Hepatocyte (in vitro differentiated cells): ENCODE results near the gene NHSL1. TPM values are rescaled to one million over a fixed set of nuclear protein-coding genes. Genes with fewer than 3 reads are reported as not detected.

Experiments
- DNase-seq: peaks from one replicate; pipeline ENCODE4 v3.0.0-alpha.2; 2016; ENCODE audit warnings: low spot score
- H2AFZ ChIP-seq: fragments of 200-600 bp; sonication (generic); 2 replicates; pipeline ENCODE4 v1.6.0; 2016; ENCODE audit warnings: antibody characterized with exemption, mild to moderate bottlenecking
- H3K27ac ChIP-seq: fragments of 200-600 bp; sonication (generic); 2 replicates; pipeline ENCODE4 v1.5.1; 2016; ENCODE audit warnings: mild to moderate bottlenecking
- H3K27me3 ChIP-seq: fragments of 200-600 bp; sonication (generic); 2 replicates; pipeline ENCODE4 v1.6.1; 2016
- H3K36me3 ChIP-seq: fragments of 200-600 bp; sonication (generic); replicated peaks from 2 replicates; pipeline ENCODE4 v1.5.1; 2016; ENCODE audit warnings: low read depth; ENCODE audit not compliant: insufficient read depth
- H3K4me1 ChIP-seq: fragments of 200-600 bp; sonication (generic); 2 replicates; pipeline ENCODE4 v1.5.1; 2016; ENCODE audit warnings: mild to moderate bottlenecking, moderate library complexity; ENCODE audit not compliant: insufficient read depth
- H3K4me2 ChIP-seq: fragments of 200-600 bp; sonication (generic); 2 replicates; pipeline ENCODE4 v1.6.0; 2016
- H3K4me3 ChIP-seq: fragments of 200-600 bp; sonication (generic); 2 replicates; pipeline ENCODE4 v1.5.1; 2016; ENCODE audit warnings: mild to moderate bottlenecking
- H3K79me2 ChIP-seq: fragments of 200-600 bp; sonication (generic); 2 replicates; pipeline ENCODE4 v1.6.0; 2017; ENCODE audit warnings: mild to moderate bottlenecking
- H3K9me2 ChIP-seq: fragments of 200-600 bp; sonication (generic); replicated peaks from 2 replicates; pipeline ENCODE4 v1.6.0; 2017; ENCODE audit warnings: mild to moderate bottlenecking; ENCODE audit not compliant: insufficient read depth
- H3K9me3 ChIP-seq: fragments of 200-600 bp; sonication (generic); 2 replicates; pipeline ENCODE4 v1.5.1; 2016; ENCODE audit warnings: low read depth, mild to moderate bottlenecking
- H4K20me1 ChIP-seq: fragments of 200-600 bp; sonication (generic); 2 replicates; pipeline ENCODE4 v1.6.0; 2016; ENCODE audit warnings: mild to moderate bottlenecking; ENCODE audit not compliant: insufficient read depth, poor library complexity, severe bottlenecking
- EZH2 ChIP-seq: fragments of 200-600 bp; sonication (generic); IDR thresholded peaks from 2 replicates; pipeline ENCODE4 v1.6.1; 2016; ENCODE audit warnings: antibody characterized with exemption, mild to moderate bottlenecking, borderline replicate concordance
- EZH2phosphoT487 ChIP-seq: fragments of 200-600 bp; sonication (generic); IDR thresholded peaks from one replicate; pipeline ENCODE4 v1.6.1; 2018; ENCODE audit warnings: antibody characterized with exemption, mild to moderate bottlenecking, low read depth, moderate library complexity; ENCODE audit not compliant: unreplicated experiment, severe bottlenecking
- WGBS: methylation state at CpG from one replicate; pipeline ENCODE4 v1.1.6; 2016; ENCODE audit warnings: low lambda C conversion rate; ENCODE audit errors: missing lambda C conversion rate; 5-methylcytosine and 5-hydroxymethylcytosine counted together
- polyA plus RNA-seq: library from polyadenylated mRNA; unstranded; fragments of >200 nt; fragmentation: Nextera tagmentation; extraction: Ambion mirVana; gene quantifications from 2 replicates; pipeline ENCODE4 v1.2.1, GENCODE V29; 2016
- total RNA-seq: library from RNA; depleted of rRNA; stranded (reverse); fragments of >200 nt; gene quantifications from 2 replicates; pipeline ENCODE4 v1.2.3, GENCODE V29; 2014
- TF ChIP-seq, protein P1 (sequence below): fragments of 200-600 bp; sonication (generic); IDR thresholded peaks from 2 replicates; pipeline ENCODE4 v1.5.1; 2016; ENCODE audit warnings: antibody characterized with exemption, mild to moderate bottlenecking; ENCODE audit not compliant: poor library complexity

NHSL1 gene
- total and polyA plus RNA-seq, 2 experiments from 2014 or later: 39.0 to 58.0 TPM

DNA sequence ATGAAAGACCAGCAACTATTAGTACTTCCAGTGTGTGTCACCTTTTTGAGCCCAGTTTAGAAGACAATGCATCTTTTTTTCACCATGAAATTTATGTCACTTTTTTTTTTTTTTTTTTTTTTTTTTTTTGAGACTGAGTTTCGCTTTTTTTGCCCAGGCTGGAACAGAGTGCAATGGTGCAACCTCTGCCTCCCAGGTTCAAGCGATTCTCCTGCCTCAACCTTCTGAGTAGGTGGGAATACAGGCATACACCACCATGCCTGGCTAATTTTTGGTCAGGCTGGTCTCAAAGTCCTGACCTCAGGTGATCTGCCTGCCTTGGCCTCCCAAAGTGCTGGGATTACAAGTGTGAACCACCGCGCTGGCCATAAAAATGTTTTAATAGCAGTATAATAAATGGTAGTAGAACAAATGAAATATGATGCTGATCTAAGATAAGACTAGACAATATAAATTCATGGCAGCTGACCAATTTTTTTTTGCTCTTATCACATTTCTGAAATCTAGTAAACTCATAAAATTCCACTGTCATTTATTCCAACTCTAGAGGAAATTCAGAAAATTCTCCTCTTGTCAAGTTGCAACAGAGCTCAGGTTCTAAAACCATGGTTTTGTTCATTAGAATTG, 21.3 kb downstream of the NHSL1 start:
- Histone ChIP-seq H2AFZ (no peak overlapping the region), H3K9me2 (no peaks in the 10 kb centered on the region), H3K4me3 (no peak overlapping the region), H3K4me2 (no peak overlapping the region), H3K27me3 (no peaks in the 10 kb centered on the region), H3K36me3 (no peaks in the 10 kb centered on the region), H3K27ac (peak overlapping the region; percentile 35), H3K9me3 (no peaks in the 10 kb centered on the region), H4K20me1 (no peaks in the 10 kb centered on the region), H3K4me1 (no peaks in the 10 kb centered on the region), H3K79me2 (peaks cover 96% of the 10 kb centered on the region)
- DNase-seq: no peak
- WGBS: 77% methylated on average over 4 of the region's 4 CpGs
- TF ChIP-seq, protein P1, sequence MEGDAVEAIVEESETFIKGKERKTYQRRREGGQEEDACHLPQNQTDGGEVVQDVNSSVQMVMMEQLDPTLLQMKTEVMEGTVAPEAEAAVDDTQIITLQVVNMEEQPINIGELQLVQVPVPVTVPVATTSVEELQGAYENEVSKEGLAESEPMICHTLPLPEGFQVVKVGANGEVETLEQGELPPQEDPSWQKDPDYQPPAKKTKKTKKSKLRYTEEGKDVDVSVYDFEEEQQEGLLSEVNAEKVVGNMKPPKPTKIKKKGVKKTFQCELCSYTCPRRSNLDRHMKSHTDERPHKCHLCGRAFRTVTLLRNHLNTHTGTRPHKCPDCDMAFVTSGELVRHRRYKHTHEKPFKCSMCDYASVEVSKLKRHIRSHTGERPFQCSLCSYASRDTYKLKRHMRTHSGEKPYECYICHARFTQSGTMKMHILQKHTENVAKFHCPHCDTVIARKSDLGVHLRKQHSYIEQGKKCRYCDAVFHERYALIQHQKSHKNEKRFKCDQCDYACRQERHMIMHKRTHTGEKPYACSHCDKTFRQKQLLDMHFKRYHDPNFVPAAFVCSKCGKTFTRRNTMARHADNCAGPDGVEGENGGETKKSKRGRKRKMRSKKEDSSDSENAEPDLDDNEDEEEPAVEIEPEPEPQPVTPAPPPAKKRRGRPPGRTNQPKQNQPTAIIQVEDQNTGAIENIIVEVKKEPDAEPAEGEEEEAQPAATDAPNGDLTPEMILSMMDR: no peak

DNA sequence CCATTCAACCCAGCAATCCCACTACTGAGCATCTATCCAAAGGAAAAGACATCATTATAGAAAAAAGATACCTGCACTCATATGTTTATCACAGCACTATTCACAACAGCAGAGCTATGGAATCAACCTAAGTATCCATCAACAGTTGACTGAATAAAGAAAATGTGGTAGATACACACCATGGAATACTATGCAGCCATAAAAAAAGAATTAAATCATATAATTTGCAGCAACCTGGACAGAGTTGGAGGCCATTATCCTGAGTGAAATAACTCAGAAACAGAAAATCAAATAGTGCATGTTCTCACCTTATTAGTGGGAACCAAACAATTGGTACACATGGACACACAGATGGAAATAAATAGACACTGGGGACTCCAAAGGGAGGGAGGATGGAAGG, 23.2 kb downstream of the NHSL1 start:
- Histone ChIP-seq H3K27me3 (no peaks in the 10 kb centered on the region), H3K4me3 (no peak overlapping the region), H2AFZ (no peak overlapping the region), H3K79me2 (peaks cover 96% of the 10 kb centered on the region), H3K4me2 (no peak overlapping the region), H3K9me2 (no peaks in the 10 kb centered on the region), H3K9me3 (no peaks in the 10 kb centered on the region), H3K4me1 (no peaks in the 10 kb centered on the region), H3K27ac (no peak overlapping the region), H4K20me1 (no peaks in the 10 kb centered on the region), H3K36me3 (no peaks in the 10 kb centered on the region)
- TF ChIP-seq EZH2 (no peak), EZH2phosphoT487 (no peak)
- TF ChIP-seq, protein P1: no peak
- DNase-seq: no peak

DNA sequence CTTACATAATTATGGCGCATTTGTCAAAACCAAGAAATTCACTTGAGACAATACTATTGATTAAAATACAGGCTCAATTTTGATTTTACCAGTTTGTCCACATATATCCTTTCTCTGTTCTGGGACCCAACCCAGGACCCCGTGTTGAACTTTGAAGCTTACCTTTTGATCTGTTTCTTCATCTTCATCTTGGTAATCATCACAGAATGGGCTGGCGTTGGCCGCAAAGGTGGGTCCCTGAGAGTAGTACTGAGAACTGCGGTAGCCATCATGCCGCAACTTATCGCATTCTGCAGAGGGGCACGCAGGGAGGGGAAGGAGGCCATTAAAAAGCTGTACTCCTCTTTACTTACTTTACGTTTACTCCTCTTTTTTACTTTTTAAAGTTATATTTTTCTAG, 26.1 kb downstream of the NHSL1 start:
- H3K9me2 ChIP-seq: no peaks in the 10 kb centered on the region
- no peaks in the 10 kb centered on the region for H3K9me3 ChIP-seq
- H3K27me3 ChIP-seq: no peaks in the 10 kb centered on the region
- TF ChIP-seq EZH2phosphoT487: no peak
- TF ChIP-seq, protein P1: no peak
- no peak for TF ChIP-seq EZH2
- H3K4me2 ChIP-seq: no peak overlapping the region
- no peak for DNase-seq
- H4K20me1 ChIP-seq: no peaks in the 10 kb centered on the region
- no peak overlapping the region for H3K27ac ChIP-seq
- 97% methylated on average over 9 of the region's 9 CpGs for WGBS
- peaks cover 7% of the 10 kb centered on the region for H3K4me1 ChIP-seq
- H3K4me3 ChIP-seq: no peak overlapping the region
- peaks cover 86% of the 10 kb centered on the region for H3K79me2 ChIP-seq
- H3K36me3 ChIP-seq: no peaks in the 10 kb centered on the region
- no peak overlapping the region for H2AFZ ChIP-seq
